ENCODE measurements around the gene COL5A1.

Gene COL5A1

DNA sequence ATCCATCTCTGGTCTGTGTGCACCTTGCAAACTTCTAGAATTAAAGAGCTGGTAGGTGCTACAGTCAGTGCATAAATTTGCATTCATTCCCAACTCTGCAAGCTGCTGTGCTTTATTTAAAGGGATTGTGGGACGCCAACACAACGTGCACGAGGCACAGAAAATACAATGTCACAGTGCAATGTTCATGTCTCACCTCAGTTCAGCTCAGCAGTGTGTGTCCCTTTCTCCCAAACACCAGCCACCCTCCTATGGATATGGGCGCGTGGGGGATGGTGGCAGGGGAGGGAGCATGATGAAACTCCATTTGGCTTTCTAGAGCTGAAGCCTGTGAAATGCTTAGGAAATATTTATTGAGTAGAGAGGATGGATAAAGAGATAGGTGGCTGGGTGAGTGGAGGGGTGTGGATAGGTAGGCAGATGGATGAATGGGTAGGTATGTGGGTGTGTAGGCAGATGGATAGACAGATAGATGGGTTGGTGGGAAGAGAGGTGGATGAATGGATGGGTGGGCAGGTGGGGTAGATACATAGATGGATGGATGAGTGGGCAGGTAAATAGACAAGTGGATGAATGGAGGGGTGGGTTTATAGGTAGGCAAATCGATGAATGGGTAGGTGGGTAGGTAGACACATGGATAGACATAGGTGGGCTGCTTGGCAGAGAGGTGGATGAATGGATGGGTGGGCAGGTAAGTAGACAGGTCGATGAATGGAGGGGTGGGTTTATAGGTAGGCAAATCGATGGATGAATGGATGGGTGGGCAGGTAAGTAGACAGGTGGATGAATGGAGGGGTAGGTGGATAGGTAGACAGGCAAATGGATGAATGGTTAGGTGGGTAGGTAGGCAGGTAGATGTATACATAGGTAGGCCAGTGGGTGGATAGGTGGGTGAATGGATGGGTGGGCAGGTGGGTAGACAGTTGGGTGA lies 146.3 kb downstream of the COL5A1 start:
- TF ChIP-seq, protein P1, sequence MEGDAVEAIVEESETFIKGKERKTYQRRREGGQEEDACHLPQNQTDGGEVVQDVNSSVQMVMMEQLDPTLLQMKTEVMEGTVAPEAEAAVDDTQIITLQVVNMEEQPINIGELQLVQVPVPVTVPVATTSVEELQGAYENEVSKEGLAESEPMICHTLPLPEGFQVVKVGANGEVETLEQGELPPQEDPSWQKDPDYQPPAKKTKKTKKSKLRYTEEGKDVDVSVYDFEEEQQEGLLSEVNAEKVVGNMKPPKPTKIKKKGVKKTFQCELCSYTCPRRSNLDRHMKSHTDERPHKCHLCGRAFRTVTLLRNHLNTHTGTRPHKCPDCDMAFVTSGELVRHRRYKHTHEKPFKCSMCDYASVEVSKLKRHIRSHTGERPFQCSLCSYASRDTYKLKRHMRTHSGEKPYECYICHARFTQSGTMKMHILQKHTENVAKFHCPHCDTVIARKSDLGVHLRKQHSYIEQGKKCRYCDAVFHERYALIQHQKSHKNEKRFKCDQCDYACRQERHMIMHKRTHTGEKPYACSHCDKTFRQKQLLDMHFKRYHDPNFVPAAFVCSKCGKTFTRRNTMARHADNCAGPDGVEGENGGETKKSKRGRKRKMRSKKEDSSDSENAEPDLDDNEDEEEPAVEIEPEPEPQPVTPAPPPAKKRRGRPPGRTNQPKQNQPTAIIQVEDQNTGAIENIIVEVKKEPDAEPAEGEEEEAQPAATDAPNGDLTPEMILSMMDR (IDR thresholded peaks at IDR 0.05; ENCODE audit: insufficient read depth, low read depth, low read length, missing control alignments): no peak
- no peak for DNase-seq (ENCODE audit: low read depth)
- no peak overlapping the region for H3K4me3 ChIP-seq (ENCODE audit: low read depth, low read length)

DNA sequence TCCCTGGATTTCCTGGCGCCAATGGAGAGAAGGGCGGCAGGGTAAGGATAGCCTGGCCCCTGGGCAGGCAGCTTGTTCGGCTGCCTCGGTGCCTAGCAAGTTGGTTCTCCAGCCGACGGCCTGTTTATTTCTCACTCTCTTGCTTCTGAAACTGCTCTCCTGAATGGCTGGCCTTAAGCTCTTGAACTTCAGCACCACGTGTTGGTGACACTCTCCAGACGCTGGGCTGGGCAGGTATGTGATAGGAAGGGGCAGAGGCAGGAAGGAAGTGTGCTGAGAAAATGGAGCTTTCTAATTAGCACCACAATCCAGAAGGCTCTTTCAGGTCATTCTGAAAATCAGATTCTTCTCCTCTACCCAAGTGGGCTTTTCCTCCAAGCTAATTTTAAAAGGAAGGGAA lies 147.6 kb downstream of the COL5A1 start:
- no peak overlapping the region for H3K4me3 ChIP-seq (ENCODE audit: low read depth, low read length)
- TF ChIP-seq, protein P1 (IDR thresholded peaks at IDR 0.05; ENCODE audit: insufficient read depth, low read depth, low read length, missing control alignments): no peak
- DNase-seq (ENCODE audit: low read depth): no peak

DNA sequence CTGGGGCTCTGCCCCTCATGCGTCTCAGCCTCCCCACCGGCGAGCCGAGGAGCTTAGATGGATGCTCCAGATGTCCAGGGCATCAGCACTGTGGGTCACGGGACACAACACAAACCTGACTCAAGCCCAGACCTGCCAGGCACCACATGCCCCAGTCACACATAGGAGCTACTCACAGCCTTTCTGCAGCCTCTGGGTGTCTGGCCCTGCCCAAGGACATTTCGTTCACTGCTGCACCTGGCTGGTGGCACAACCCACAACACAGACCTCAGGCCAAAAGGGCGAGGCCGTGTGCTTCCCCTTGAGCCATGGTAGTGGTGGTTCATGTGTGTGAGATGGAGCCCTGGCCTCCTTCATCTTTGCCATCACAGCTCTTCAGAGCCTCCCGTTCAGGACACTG lies 149.4 kb downstream of the COL5A1 start:
- TF ChIP-seq, protein P1 (IDR thresholded peaks at IDR 0.05; ENCODE audit: insufficient read depth, low read depth, low read length, missing control alignments): no peak
- no peak for DNase-seq (ENCODE audit: low read depth)
- no peak overlapping the region for H3K4me3 ChIP-seq (ENCODE audit: low read depth, low read length)

DNA sequence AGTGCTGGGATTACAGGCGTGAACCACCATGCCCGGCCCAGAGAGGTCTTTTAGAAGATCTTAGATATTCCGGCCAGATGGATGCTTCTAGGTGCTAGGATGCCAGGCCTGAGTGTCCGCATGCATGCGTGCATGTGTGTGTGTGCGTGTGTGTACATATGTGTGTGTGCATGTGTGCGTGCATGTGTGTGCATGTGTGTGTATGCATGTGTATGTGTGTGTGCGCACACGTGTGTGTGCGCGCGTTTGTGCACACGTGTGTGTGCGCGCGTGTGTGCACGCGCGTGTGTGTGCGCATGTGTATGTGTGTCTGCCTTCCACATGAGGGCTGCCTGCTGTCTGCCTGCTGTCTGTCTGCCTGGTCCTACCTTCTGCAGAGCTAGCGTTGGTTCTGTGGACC lies 151.0 kb downstream of the COL5A1 start:
- DNase-seq (ENCODE audit: low read depth): no peak
- no peak overlapping the region for H3K4me3 ChIP-seq (ENCODE audit: low read depth, low read length)
- TF ChIP-seq, protein P1 (IDR thresholded peaks at IDR 0.05; ENCODE audit: insufficient read depth, low read depth, low read length, missing control alignments): no peak

DNA sequence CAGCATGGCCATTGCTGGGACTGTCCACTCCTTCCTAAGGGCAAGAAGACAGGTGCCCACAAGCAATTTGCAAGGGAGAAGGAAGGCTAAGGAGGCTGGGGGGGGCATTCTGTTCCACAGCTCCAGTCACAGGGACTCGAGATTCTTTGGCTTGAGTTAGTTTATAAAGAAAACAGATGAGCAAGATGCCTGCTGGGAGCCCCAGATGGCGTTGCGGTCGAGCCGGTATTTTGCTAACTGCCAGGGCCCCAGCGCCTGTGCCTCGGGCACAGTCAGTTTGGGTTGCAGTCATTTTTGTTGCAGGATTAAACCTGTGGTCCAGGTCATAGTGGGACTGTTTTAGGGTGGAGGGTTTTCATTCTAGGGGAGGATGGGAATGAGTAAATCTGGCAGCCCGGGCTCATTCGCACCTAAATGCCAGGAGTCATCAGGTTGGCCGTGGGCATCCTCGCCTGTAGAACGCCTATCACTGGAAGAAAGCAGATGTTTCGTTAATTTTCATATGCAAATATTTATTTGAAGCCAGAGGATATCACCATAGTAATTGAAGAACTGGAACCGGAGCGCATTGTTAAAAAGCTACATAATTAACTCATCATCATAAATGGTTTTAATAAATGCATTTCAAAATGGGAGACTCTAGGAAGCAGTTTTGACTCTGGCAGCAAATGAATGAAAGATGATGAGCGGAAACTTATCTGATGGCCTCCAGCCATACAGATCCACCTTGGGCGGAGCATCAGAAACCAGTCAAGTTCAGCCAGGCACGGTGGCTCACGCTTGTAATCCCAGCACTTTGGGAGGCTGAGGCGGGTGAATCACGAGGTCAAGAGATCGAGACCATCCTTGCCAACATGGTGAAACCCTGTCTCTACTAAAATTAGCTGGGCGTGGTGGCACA lies 151.9 kb downstream of the COL5A1 start:
- H3K4me3 ChIP-seq (ENCODE audit: low read depth, low read length): no peak overlapping the region
- TF ChIP-seq, protein P1 (IDR thresholded peaks at IDR 0.05; ENCODE audit: insufficient read depth, low read depth, low read length, missing control alignments): no peak
- DNase-seq (ENCODE audit: low read depth): no peak

DNA sequence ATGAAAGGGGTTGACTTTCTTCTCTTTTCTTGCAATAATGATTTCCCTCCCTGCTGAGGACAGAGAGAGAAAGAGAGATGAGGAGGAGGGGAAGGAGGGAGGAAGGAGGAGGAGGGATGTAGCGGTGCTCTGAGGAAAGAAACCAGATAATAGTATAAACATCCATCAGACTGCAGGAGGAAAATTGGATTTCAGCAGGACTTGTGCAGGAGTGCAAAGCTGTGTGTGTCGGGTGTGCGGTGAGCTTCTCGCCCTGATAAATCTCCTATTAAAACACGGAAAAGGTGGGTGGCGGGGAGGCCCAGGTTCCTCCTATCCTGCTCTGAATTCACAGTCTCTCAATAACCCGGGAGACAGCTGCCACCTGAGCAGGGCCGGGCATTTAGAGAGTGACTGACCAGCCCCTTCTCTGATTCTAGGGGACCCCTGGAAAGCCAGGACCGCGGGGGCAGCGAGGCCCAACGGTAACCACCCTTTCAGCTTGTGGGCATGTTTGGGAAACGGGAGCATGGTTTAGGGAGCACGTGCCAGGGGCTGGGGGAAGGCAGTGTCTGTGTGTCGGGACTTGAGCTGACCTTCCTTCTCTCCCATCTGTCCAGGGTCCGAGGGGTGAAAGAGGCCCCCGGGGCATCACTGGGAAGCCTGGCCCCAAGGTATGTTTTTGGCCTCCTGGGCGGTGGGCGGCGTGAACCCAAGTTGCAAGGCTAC lies 153.2 kb downstream of the COL5A1 start:
- no peak overlapping the region for H3K4me3 ChIP-seq (ENCODE audit: low read depth, low read length)
- TF ChIP-seq, protein P1 (IDR thresholded peaks at IDR 0.05; ENCODE audit: insufficient read depth, low read depth, low read length, missing control alignments): no peak
- no peak for DNase-seq (ENCODE audit: low read depth)

Data from GM12865 (cell line).